Activated naive CD8-positive, alpha-beta T cell treated with anti-CD3 and anti-CD28 coated beads, Interleukin-2, amount 50 U/mL, for 24 hours (primary cell): ENCODE results near the gene DENR.
"Not testable (repeated sequence)": the region's sequence is repeated elsewhere in the genome, so short reads cannot be mapped to it uniquely, and the experiment has no call there.

Source experiments
- ATAC-seq: fragments of 150-1000 bp; cut with Tn5 transposase; one replicate; pipeline ENCODE4 v1.10.0; 2021
- DNase-seq: peaks from one replicate; pipeline ENCODE4 v3.0.0; 2021
- H3K27ac Mint-ChIP-seq: one replicate; pipeline ENCODE4 v1.8.0; 2021; ENCODE audit warnings: mild to moderate bottlenecking, mixed read lengths
- H3K27me3 Mint-ChIP-seq: one replicate; pipeline ENCODE4 v1.8.0; 2021; ENCODE audit warnings: mixed read lengths
- H3K36me3 Mint-ChIP-seq: one replicate; pipeline ENCODE4 v1.8.0; 2021; ENCODE audit warnings: low read depth, mixed read lengths
- H3K4me1 Mint-ChIP-seq: one replicate; pipeline ENCODE4 v1.8.0; 2021; ENCODE audit warnings: mixed read lengths
- H3K4me3 Mint-ChIP-seq: one replicate; pipeline ENCODE4 v1.8.0; 2021; ENCODE audit warnings: mild to moderate bottlenecking, moderate library complexity, mixed read lengths
- H3K9me3 Mint-ChIP-seq: one replicate; pipeline ENCODE4 v1.8.0; 2021; ENCODE audit warnings: mixed read lengths

Gene DENR, protein sequence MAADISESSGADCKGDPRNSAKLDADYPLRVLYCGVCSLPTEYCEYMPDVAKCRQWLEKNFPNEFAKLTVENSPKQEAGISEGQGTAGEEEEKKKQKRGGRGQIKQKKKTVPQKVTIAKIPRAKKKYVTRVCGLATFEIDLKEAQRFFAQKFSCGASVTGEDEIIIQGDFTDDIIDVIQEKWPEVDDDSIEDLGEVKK

DNA sequence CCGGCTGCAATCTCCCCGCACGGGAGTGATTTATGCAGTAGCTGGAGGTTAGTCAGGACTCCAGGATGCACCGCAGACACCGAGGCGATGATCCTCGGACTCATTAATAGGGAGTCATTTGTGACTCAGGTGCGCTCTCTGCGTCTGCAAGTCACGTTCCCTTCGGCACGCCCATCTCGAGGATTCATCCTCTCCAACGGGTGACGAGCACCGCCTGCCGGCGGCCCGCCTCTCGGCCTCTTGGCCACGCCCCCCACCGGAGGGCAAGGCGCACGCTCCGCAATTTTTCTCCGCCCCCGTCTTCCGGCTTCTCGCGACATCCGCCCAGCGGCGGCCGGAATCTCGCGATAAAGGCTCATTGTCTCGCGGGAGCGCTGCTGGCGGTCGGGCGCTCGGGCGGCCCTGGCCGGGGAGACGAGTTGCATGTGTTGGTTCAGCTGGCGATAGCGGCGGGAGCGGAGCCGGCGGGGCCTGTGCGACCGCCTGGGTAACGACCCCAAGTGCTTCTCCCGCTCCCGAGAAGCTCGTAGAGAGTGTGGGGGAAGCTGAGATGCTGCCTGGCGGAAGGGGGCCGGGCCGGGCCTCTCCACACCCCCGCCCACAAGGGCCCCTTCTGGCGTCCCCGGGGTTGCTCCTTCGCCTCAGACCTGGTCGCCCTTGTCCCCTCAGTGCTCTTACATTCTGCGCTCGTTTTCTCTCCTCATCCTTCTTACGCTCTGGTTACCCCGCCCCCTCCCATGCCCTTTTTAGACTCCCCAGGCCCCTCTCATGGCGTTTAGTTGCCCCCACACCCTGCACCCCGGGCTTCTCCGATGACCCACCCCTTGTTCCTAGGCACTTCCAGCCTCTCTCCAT lies at the start of gene DENR:
TSS of gene DENR (plus strand) at position 361 of the 855 bp plus-strand sequence. CDS start 878 bp downstream, outside the sequence.
- peak; percentile 98 for ATAC-seq
- Mint-ChIP-seq H3K4me3 (peak within 1 kb of the TSS; percentile 88), H3K27ac (peak within 1 kb of the TSS; percentile 90), H3K4me1 (peaks cover 44% of the 10 kb centered on the region), H3K27me3 (no peaks in the 10 kb centered on the region), H3K36me3 (peaks cover 41% of the 10 kb centered on the region), H3K9me3 (no peaks in the 10 kb centered on the region)
- peak; percentile 100 for DNase-seq

- ATAC-seq, H3K4me1 Mint-ChIP-seq, H3K36me3 Mint-ChIP-seq, DNase-seq, H3K27ac Mint-ChIP-seq, H3K4me3 Mint-ChIP-seq, H3K9me3 Mint-ChIP-seq, H3K27me3 Mint-ChIP-seq: not testable (repeated sequence)
Observed at GRCh38 chr12:122702890-122703611, 49.6 kb upstream of the DENR start, which contains the start of gene HCAR2. TSS of gene HCAR2 (minus strand) at chr12:122703357. CDS start at chr12:122703283, 74 bp downstream.

DNA sequence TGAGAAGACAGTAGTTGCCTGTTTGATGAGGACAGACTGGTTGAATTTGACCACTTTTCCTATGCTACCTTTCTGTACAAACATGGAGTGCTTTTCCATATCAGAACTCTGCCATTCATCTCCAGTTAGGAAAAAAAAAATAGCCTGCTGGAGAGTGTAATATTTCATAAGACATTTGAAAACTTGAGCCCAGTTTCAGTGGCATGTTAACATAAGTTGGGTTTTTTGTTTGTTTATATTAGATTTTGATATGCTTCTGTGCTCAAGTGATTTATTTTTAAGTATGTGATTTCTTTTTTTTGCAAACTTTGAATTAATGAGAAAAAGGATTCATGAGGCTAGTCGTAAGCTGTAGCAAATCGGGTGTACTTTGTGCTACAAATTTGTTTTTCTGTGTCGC lies 48.8 kb upstream of the DENR start:
- H3K27ac Mint-ChIP-seq, H3K4me1 Mint-ChIP-seq, H3K4me3 Mint-ChIP-seq, DNase-seq, H3K27me3 Mint-ChIP-seq, H3K9me3 Mint-ChIP-seq, H3K36me3 Mint-ChIP-seq, ATAC-seq: not testable (repeated sequence)

- H3K27ac Mint-ChIP-seq, DNase-seq, H3K36me3 Mint-ChIP-seq, H3K4me1 Mint-ChIP-seq, ATAC-seq, H3K27me3 Mint-ChIP-seq, H3K4me3 Mint-ChIP-seq, H3K9me3 Mint-ChIP-seq: not testable (repeated sequence)
Observed at GRCh38 chr12:122709287-122709686, 43.3 kb upstream of the DENR start.

GRCh38 chr12:122710341-122710740 lies 42.3 kb upstream of the DENR start:
- H3K9me3 Mint-ChIP-seq, H3K27me3 Mint-ChIP-seq, H3K4me1 Mint-ChIP-seq, DNase-seq, H3K36me3 Mint-ChIP-seq, H3K4me3 Mint-ChIP-seq, ATAC-seq, H3K27ac Mint-ChIP-seq: not testable (repeated sequence)

DNA sequence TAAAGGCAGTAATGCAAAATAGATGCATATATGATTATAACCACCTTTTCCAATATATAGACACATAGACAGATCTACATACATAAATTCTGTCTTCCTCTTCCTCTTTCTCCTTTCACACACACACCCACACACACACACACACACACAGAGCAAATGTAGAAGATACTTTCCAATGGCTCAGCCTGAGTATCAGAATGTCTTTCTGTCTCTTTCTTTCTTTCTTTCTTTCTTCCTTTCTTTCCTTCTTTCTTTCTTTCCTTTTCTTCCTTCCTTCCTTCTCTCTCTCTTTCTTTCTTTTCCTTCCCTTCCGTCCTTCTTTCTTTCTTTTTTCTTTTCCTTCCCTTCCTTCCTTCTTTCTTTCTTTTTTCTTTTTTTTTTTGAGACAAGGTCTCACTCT lies 41.4 kb upstream of the DENR start:
- H3K36me3 Mint-ChIP-seq, ATAC-seq, H3K4me3 Mint-ChIP-seq, H3K27ac Mint-ChIP-seq, DNase-seq, H3K4me1 Mint-ChIP-seq, H3K27me3 Mint-ChIP-seq, H3K9me3 Mint-ChIP-seq: not testable (repeated sequence)

- not testable (repeated sequence) for H3K36me3 Mint-ChIP-seq, H3K27ac Mint-ChIP-seq, H3K4me3 Mint-ChIP-seq, ATAC-seq, H3K4me1 Mint-ChIP-seq, H3K27me3 Mint-ChIP-seq, DNase-seq, H3K9me3 Mint-ChIP-seq
Observed at GRCh38 chr12:122713491-122714188, 39.0 kb upstream of the DENR start.

GRCh38 chr12:122715211-122715610 lies 37.4 kb upstream of the DENR start:
- H3K36me3 Mint-ChIP-seq, ATAC-seq, H3K4me1 Mint-ChIP-seq, H3K9me3 Mint-ChIP-seq, H3K27ac Mint-ChIP-seq, H3K27me3 Mint-ChIP-seq, DNase-seq, H3K4me3 Mint-ChIP-seq: not testable (repeated sequence)

GRCh38 chr12:122716658-122717057 lies 36.0 kb upstream of the DENR start, which contains the start of gene HCAR3:
TSS of gene HCAR3 (minus strand) at chr12:122716811. CDS start at chr12:122716737, 74 bp downstream.
- not testable (repeated sequence) for ATAC-seq, H3K27me3 Mint-ChIP-seq, H3K36me3 Mint-ChIP-seq, DNase-seq, H3K9me3 Mint-ChIP-seq, H3K4me3 Mint-ChIP-seq, H3K27ac Mint-ChIP-seq
- H3K4me1 Mint-ChIP-seq: peaks cover 14% of the 10 kb centered on the region

DNA sequence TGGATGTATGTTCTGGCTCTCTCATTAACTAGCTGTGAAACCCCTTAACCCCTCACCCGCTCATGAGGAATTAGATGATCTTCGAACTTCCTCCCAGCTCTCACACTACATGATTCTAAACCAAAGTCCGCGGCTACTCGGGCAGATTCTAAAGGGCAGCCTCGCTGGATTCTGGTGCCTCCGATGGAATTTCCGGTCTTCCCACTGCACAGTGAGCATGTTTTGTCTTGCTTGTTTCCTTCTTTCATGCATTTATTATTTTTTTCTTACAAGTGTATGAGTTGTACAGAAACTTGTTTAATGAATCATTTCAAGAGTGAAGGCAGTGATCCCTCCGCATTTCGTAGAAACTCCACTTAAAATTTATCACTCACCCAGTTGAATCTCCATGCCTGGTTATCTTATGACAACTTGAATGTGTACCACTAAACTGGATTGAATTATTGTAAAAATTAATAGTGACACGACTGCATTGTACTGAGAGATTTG lies 31.5 kb upstream of the DENR start:
- Mint-ChIP-seq H3K27ac (peak overlapping the region; percentile 52), H3K36me3 (no peaks in the 10 kb centered on the region), H3K9me3 (no peaks in the 10 kb centered on the region), H3K4me3 (no peak overlapping the region), H3K27me3 (no peaks in the 10 kb centered on the region), H3K4me1 (peaks cover 36% of the 10 kb centered on the region)
- ATAC-seq (no peak), DNase-seq (no peak)

GRCh38 chr12:122722387-122722786 lies 30.2 kb upstream of the DENR start:
- no peak for ATAC-seq
- no peak for DNase-seq

DNA sequence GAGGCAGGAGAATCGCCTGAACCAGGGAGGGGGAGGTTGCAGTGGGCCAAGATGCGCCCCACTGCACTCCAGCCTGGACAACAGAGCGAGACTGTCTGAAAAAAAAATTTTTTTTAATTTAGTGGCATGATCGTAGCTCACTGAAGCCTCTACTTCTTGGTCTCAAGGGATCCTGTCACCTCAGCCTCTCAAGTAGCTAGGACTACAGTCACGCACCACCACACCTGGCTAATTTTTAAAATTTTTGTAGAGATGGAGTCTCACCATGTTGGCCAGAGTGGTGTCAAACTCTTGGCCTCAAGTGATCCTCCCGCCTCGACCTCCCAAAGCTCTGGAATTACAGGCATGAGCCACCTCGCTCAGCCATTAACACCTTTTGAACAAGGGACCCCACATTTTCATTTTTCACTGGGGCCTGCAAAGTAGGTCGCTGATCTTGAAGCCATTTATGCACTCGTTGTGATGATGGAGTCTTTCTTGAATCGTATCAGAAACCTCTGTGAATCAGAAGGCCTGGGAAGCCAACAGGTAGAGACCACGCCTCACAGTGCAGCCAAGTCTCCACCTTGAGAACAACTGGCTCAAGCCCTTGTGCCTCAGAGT lies 27.9 kb upstream of the DENR start:
- DNase-seq (no peak), ATAC-seq (no peak)
- Mint-ChIP-seq H3K27ac (no peak overlapping the region), H3K27me3 (no peaks in the 10 kb centered on the region), H3K36me3 (no peaks in the 10 kb centered on the region), H3K9me3 (no peaks in the 10 kb centered on the region), H3K4me3 (no peak overlapping the region), H3K4me1 (peaks cover 51% of the 10 kb centered on the region)

More at GRCh38 chr12:122722387-122722786, 30.2 kb upstream of the DENR start:
- no peaks in the 10 kb centered on the region for H3K36me3 Mint-ChIP-seq
- H3K27me3 Mint-ChIP-seq: no peaks in the 10 kb centered on the region
- no peak overlapping the region for H3K27ac Mint-ChIP-seq
- peaks cover 40% of the 10 kb centered on the region for H3K4me1 Mint-ChIP-seq
- H3K9me3 Mint-ChIP-seq: no peaks in the 10 kb centered on the region
- no peak overlapping the region for H3K4me3 Mint-ChIP-seq

DNA sequence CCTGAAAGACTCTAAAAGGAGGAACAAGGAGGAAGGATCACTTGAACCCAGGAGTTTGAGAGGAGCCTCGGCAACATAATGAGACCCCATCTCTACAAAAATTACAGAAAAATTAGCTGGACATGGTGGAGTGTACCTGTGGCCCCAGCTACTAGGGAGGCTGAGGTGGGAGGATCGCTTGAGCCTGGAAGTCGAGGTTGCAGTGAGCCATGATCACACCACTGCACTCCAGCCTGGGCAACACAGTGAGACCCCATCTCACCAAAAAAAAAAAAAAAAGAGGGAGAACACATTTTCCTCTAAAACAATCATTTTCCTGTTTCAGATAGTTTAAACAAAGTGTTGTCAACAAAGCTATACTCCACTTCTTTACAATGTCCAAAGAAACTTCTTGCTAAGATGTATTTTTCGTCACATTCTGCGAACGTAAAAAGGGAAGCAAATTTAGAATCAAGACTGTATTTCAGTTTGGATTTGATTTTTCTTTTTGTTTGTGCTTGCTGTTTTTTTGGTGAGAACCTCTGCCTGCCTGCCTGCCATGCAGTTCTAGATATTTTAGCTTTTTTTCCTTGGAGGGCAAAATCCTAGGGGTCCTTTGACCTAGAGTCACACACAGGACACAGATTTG lies 27.1 kb upstream of the DENR start:
- no peaks in the 10 kb centered on the region for H3K9me3 Mint-ChIP-seq
- peak overlapping the region; percentile 16 for H3K4me3 Mint-ChIP-seq
- no peak for ATAC-seq
- peak overlapping the region; percentile 51 for H3K27ac Mint-ChIP-seq
- no peaks in the 10 kb centered on the region for H3K36me3 Mint-ChIP-seq
- peaks cover 54% of the 10 kb centered on the region for H3K4me1 Mint-ChIP-seq
- no peaks in the 10 kb centered on the region for H3K27me3 Mint-ChIP-seq
- DNase-seq: no peak
